Spleen (tissue), 11 donors: Measurements from ENCODE around the gene C1QTNF8. TPM values are rescaled to one million over a fixed set of nuclear protein-coding genes. Genes with fewer than 3 reads are reported as not detected.

ENCODE experiments used
- DNase-seq: peaks from one replicate; pipeline ENCODE4 v3.0.0-alpha.2; 2020
- H3K27ac ChIP-seq, 8 donors: fragments of 200-600 bp; sonication (generic) in 7 of 8; 1 replicate in 4 of 8; 2 replicates in 4 of 8; pipeline versions ENCODE4 v1.5.0 to v1.8.0; 2016 to 2021; ENCODE audit warnings: inconsistent platforms in 4 of 8, mild to moderate bottlenecking in 4 of 8, moderate library complexity in 1 of 8
- H3K27me3 ChIP-seq, 7 donors: fragments of 200-600 bp; sonication (generic) in 6 of 7; replicated peaks in 1 of 7; 1 replicate in 4 of 7; 2 replicates in 3 of 7; pipeline versions ENCODE4 v1.5.0 to v1.8.0; 2016 to 2021; ENCODE audit warnings: inconsistent platforms in 3 of 7, mild to moderate bottlenecking in 1 of 7
- H3K36me3 ChIP-seq, 6 donors: fragments of 200-600 bp; sonication (generic) in 5 of 6; 1 replicate in 4 of 6; 2 replicates in 2 of 6; pipeline versions ENCODE4 v1.5.0 to v1.8.0; 2016 to 2021; ENCODE audit warnings: inconsistent platforms in 2 of 6
- H3K4me1 ChIP-seq, 6 donors: fragments of 200-600 bp; sonication (generic) in 5 of 6; 1 replicate in 3 of 6; 2 replicates in 3 of 6; pipeline versions ENCODE4 v1.5.0 to v1.8.0; 2016 to 2021; ENCODE audit warnings: inconsistent platforms in 3 of 6
- H3K4me3 ChIP-seq, 8 donors: fragments of 200-600 bp; sonication (generic) in 7 of 8; 1 replicate in 4 of 8; 2 replicates in 4 of 8; pipeline versions ENCODE4 v1.5.0 to v1.8.0; 2016 to 2021; ENCODE audit warnings: inconsistent platforms in 4 of 8, mild to moderate bottlenecking in 4 of 8, moderate library complexity in 2 of 8
- H3K9me3 ChIP-seq, 8 donors: fragments of 200-600 bp; sonication (generic) in 7 of 8; 1 replicate in 4 of 8; 2 replicates in 4 of 8; pipeline versions ENCODE4 v1.5.0 to v1.8.0; 2016 to 2021; ENCODE audit warnings: inconsistent platforms in 4 of 8
- CTCF ChIP-seq, 11 experiments: fragments of 200-600 bp in 7 of 11; fragments of 450-650 bp in 4 of 11; sonication (generic) in 4 of 11; IDR thresholded peaks in 8 of 11; conservative IDR thresholded peaks in 3 of 11; 1 replicate in 7 of 11; 2 replicates in 4 of 11; pipeline versions ENCODE4 v1.4.0 to v1.8.0; 2016 to 2021; ENCODE audit warnings: antibody characterized with exemption in 11 of 11, inconsistent platforms in 4 of 11, mild to moderate bottlenecking in 1 of 11
- POLR2A ChIP-seq, 3 donors: fragments of 450-650 bp; IDR thresholded peaks; one replicate each; pipeline ENCODE4 v1.5.1; 2017; ENCODE audit warnings: antibody characterized with exemption in 3 of 3, mild to moderate bottlenecking in 1 of 3
- POLR2AphosphoS5 ChIP-seq, 3 donors: sonication (generic); formaldehyde crosslinking; IDR thresholded peaks; one replicate each; pipeline ENCODE4 v1.5.1; 2017; ENCODE audit warnings: antibody characterized with exemption in 3 of 3
- WGBS, 5 donors: extraction: QIAGEN DNeasy Blood & Tissue Kit in 3 of 5; methylation state at CpG; one replicate each; pipeline versions ENCODE4 v1.1.5 to v1.1.7; 2013 to 2018; 5-methylcytosine and 5-hydroxymethylcytosine counted together
- intact Hi-C: fragments of 100-400 bp; cut with DNase I; formaldehyde crosslinking; loops from one replicate; pipeline ENCODE4 v1.15.0; 2023; ENCODE audit warnings: low total_unique reads
- polyA plus RNA-seq, 3 donors: library from polyadenylated mRNA; stranded (reverse); fragments of 200-250 nt; gene quantifications; one replicate each; pipeline ENCODE4 v1.2.1, GENCODE V29; 2013
- total RNA-seq, 7 donors: library from RNA; depleted of rRNA in 3 of 7; stranded (reverse); fragments of >200 nt in 3 of 7; fragmentation: NEBNext Ultra II Directional in 4 of 7; extraction: Animal tissue kit (Norgen Biotek cat#: 25700) in 4 of 7; gene quantifications; one replicate each; pipeline versions ENCODE4 v1.1.0 to v1.2.1, GENCODE V29; 2016 to 2021
- donor health status: healthy with polysubstance abuse.
- donor health status: DM: no; HTN: no; CAD: no; lungs with moderate emphysema.
- donor health status: DM: no; HTN: no; CAD: no.
- donor health status: Bipolar disorder and iron deficiency.
- donor health status: healthy.
- donor health status: DM: no; HTN: no; CAD: no.
- donor health status: DM: yes; HTN: yes; CAD: no.

The C1QTNF8 gene
- total and polyA plus RNA-seq, 10 donors = not detected

- Histone ChIP-seq H3K4me1 (no peaks in the 10 kb centered on the region), H3K9me3 (peaks cover 0 to 20% (median 14%) of the 10 kb centered on the region in 8 donors), H3K27ac (no peak overlapping the region), H3K4me3 (no peak overlapping the region), H3K27me3 (peaks cover 0 to 75% (median 13%) of the 10 kb centered on the region in 7 donors), H3K36me3 (no peaks in the 10 kb centered on the region)
- TF ChIP-seq POLR2A (IDR thresholded peaks at IDR 0.05) (no peak), CTCF (IDR thresholded peaks at IDR 0.05 in 8 of 11, conservative IDR thresholded peaks at IDR 0.05 in 3 of 11) (no peak), POLR2AphosphoS5 (IDR thresholded peaks at IDR 0.05) (no peak)
- 69 to 82% (median 71%) methylated on average over 15 to 23 of the region's 23 CpGs for WGBS, 5 donors
- intact Hi-C loops = no loop called here
- DNase-seq = no peak
Observed at GRCh38 chr16:1143761-1144450, 47.9 kb upstream of the C1QTNF8 start.

DNA sequence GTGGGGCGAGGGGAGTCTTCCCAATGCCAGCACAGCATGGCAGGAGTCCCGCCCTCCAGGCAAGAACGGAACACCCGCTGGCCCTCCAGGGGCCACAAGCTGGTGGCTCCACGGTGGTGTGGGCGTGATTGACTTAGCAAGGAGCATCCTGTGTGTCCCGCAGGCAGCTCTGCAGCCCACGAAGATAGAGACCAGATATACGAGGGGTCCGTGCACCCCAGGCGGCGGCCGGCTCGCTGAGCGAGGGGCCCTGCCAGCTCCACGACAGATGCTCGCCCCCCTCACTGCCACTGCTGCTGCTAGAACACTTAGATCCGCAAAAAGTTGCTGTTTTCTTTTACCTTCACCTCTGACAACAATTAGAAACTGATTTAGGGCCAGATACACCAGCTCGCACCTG lies 46.9 kb upstream of the C1QTNF8 start:
- no peak for DNase-seq
- Histone ChIP-seq H3K9me3 (peaks cover 0 to 12% (median 9%) of the 10 kb centered on the region in 8 donors), H3K4me3 (no peak overlapping the region), H3K4me1 (no peaks in the 10 kb centered on the region), H3K27ac (no peak overlapping the region), H3K27me3 (peaks cover 0 to 65% (median 13%) of the 10 kb centered on the region in 7 donors), H3K36me3 (no peaks in the 10 kb centered on the region)
- TF ChIP-seq CTCF (IDR thresholded peaks at IDR 0.05 in 8 of 11, conservative IDR thresholded peaks at IDR 0.05 in 3 of 11) (no peak), POLR2AphosphoS5 (IDR thresholded peaks at IDR 0.05) (no peak), POLR2A (IDR thresholded peaks at IDR 0.05) (no peak)
- 76 to 85% (median 76%) methylated on average over 18 to 19 of the region's 19 CpGs for WGBS, 5 donors
- intact Hi-C loops = no loop called here

GRCh38 chr16:1141716-1142115 lies 45.7 kb upstream of the C1QTNF8 start:
- intact Hi-C loops = no loop called here
- Histone ChIP-seq H3K36me3 (no peaks in the 10 kb centered on the region), H3K4me3 (no peak overlapping the region), H3K27me3 (peaks cover 0 to 65% (median 13%) of the 10 kb centered on the region in 7 donors), H3K9me3 (peaks cover 0 to 2% (median 0%) of the 10 kb centered on the region in 8 donors), H3K27ac (no peak overlapping the region), H3K4me1 (no peaks in the 10 kb centered on the region)
- TF ChIP-seq CTCF (IDR thresholded peaks at IDR 0.05 in 8 of 11, conservative IDR thresholded peaks at IDR 0.05 in 3 of 11) (no peak), POLR2AphosphoS5 (IDR thresholded peaks at IDR 0.05) (no peak), POLR2A (IDR thresholded peaks at IDR 0.05) (no peak)
- WGBS, 5 donors = 69 to 87% (median 74%) methylated on average over 6 to 8 of the region's 8 CpGs
- DNase-seq = no peak

DNA sequence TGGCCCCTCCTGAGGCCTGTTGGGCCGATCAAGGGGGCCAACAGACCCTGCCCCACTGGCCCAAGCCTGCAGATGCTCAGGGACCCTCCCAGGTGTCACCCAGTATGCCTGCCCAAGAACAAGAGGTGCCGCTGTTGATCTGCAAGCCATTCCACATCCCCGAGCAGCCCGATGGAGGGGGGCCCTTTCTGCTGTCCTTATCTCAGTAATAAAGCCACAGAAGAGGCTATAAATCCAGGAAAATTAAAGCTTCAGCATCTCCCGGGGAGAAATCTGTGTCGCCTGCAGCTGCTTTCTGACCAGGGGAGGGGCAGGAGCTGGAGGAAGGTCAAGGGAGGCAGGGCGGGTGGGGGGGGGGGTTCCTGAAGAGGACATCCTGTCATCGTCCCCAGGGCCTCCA lies 45.1 kb upstream of the C1QTNF8 start:
- no peak for TF ChIP-seq CTCF (IDR thresholded peaks at IDR 0.05 in 8 of 11, conservative IDR thresholded peaks at IDR 0.05 in 3 of 11)
- TF ChIP-seq POLR2A (IDR thresholded peaks at IDR 0.05) = no peak
- no peak for TF ChIP-seq POLR2AphosphoS5 (IDR thresholded peaks at IDR 0.05)
- intact Hi-C loops = no loop called here
- no peak for DNase-seq
- no peak overlapping the region for H3K4me3 ChIP-seq
- H3K27me3 ChIP-seq = peaks cover 0 to 61% (median 13%) of the 10 kb centered on the region in 7 donors
- no peaks in the 10 kb centered on the region for H3K9me3 ChIP-seq
- H3K36me3 ChIP-seq = no peaks in the 10 kb centered on the region
- H3K4me1 ChIP-seq = no peaks in the 10 kb centered on the region
- 27 to 70% (median 51%) methylated on average over 2 to 8 of the region's 8 CpGs for WGBS, 5 donors
- no peak overlapping the region for H3K27ac ChIP-seq
